Spleen (tissue), 11 donors: Measurements from ENCODE around the gene MYO5A. TPM values are rescaled to one million over a fixed set of nuclear protein-coding genes. Genes with fewer than 3 reads are reported as not detected.

Source experiments
- DNase-seq: peaks from one replicate; pipeline ENCODE4 v3.0.0-alpha.2; 2020
- H3K27ac ChIP-seq, 8 donors: fragments of 200-600 bp; sonication (generic) in 7 of 8; 1 replicate in 4 of 8; 2 replicates in 4 of 8; pipeline versions ENCODE4 v1.5.0 to v1.8.0; 2016 to 2021; ENCODE audit warnings: inconsistent platforms in 4 of 8, mild to moderate bottlenecking in 4 of 8, moderate library complexity in 1 of 8
- H3K27me3 ChIP-seq, 7 donors: fragments of 200-600 bp; sonication (generic) in 6 of 7; replicated peaks in 1 of 7; 1 replicate in 4 of 7; 2 replicates in 3 of 7; pipeline versions ENCODE4 v1.5.0 to v1.8.0; 2016 to 2021; ENCODE audit warnings: inconsistent platforms in 3 of 7, mild to moderate bottlenecking in 1 of 7
- H3K36me3 ChIP-seq, 6 donors: fragments of 200-600 bp; sonication (generic) in 5 of 6; 1 replicate in 4 of 6; 2 replicates in 2 of 6; pipeline versions ENCODE4 v1.5.0 to v1.8.0; 2016 to 2021; ENCODE audit warnings: inconsistent platforms in 2 of 6
- H3K4me1 ChIP-seq, 6 donors: fragments of 200-600 bp; sonication (generic) in 5 of 6; 1 replicate in 3 of 6; 2 replicates in 3 of 6; pipeline versions ENCODE4 v1.5.0 to v1.8.0; 2016 to 2021; ENCODE audit warnings: inconsistent platforms in 3 of 6
- H3K4me3 ChIP-seq, 8 donors: fragments of 200-600 bp; sonication (generic) in 7 of 8; 1 replicate in 4 of 8; 2 replicates in 4 of 8; pipeline versions ENCODE4 v1.5.0 to v1.8.0; 2016 to 2021; ENCODE audit warnings: inconsistent platforms in 4 of 8, mild to moderate bottlenecking in 4 of 8, moderate library complexity in 2 of 8
- H3K9me3 ChIP-seq, 8 donors: fragments of 200-600 bp; sonication (generic) in 7 of 8; 1 replicate in 4 of 8; 2 replicates in 4 of 8; pipeline versions ENCODE4 v1.5.0 to v1.8.0; 2016 to 2021; ENCODE audit warnings: inconsistent platforms in 4 of 8
- CTCF ChIP-seq, 11 experiments: fragments of 200-600 bp in 7 of 11; fragments of 450-650 bp in 4 of 11; sonication (generic) in 4 of 11; IDR thresholded peaks in 8 of 11; conservative IDR thresholded peaks in 3 of 11; 1 replicate in 7 of 11; 2 replicates in 4 of 11; pipeline versions ENCODE4 v1.4.0 to v1.8.0; 2016 to 2021; ENCODE audit warnings: antibody characterized with exemption in 11 of 11, inconsistent platforms in 4 of 11, mild to moderate bottlenecking in 1 of 11
- POLR2A ChIP-seq, 3 donors: fragments of 450-650 bp; IDR thresholded peaks; one replicate each; pipeline ENCODE4 v1.5.1; 2017; ENCODE audit warnings: antibody characterized with exemption in 3 of 3, mild to moderate bottlenecking in 1 of 3
- POLR2AphosphoS5 ChIP-seq, 3 donors: sonication (generic); formaldehyde crosslinking; IDR thresholded peaks; one replicate each; pipeline ENCODE4 v1.5.1; 2017; ENCODE audit warnings: antibody characterized with exemption in 3 of 3
- WGBS, 5 donors: extraction: QIAGEN DNeasy Blood & Tissue Kit in 3 of 5; methylation state at CpG; one replicate each; pipeline versions ENCODE4 v1.1.5 to v1.1.7; 2013 to 2018; 5-methylcytosine and 5-hydroxymethylcytosine counted together
- intact Hi-C: fragments of 100-400 bp; cut with DNase I; formaldehyde crosslinking; loops from one replicate; pipeline ENCODE4 v1.15.0; 2023; ENCODE audit warnings: low total_unique reads
- polyA plus RNA-seq, 3 donors: library from polyadenylated mRNA; stranded (reverse); fragments of 200-250 nt; gene quantifications; one replicate each; pipeline ENCODE4 v1.2.1, GENCODE V29; 2013
- total RNA-seq, 7 donors: library from RNA; depleted of rRNA in 3 of 7; stranded (reverse); fragments of >200 nt in 3 of 7; fragmentation: NEBNext Ultra II Directional in 4 of 7; extraction: Animal tissue kit (Norgen Biotek cat#: 25700) in 4 of 7; gene quantifications; one replicate each; pipeline versions ENCODE4 v1.1.0 to v1.2.1, GENCODE V29; 2016 to 2021
- donor health status: healthy with polysubstance abuse.
- donor health status: DM: no; HTN: no; CAD: no; lungs with moderate emphysema.
- donor health status: DM: no; HTN: no; CAD: no.
- donor health status: Bipolar disorder and iron deficiency.
- donor health status: healthy.
- donor health status: DM: no; HTN: no; CAD: no.
- donor health status: DM: yes; HTN: yes; CAD: no.

Gene MYO5A
- total and polyA plus RNA-seq, 10 donors: 4.7 to 48.3 (median 35.4) TPM

- 80 to 90% (median 84%) methylated on average over 7 of the region's 7 CpGs for WGBS, 5 donors
- intact Hi-C loops: no loop called here
Measured at GRCh38 chr15:52527196-52527910, 1.3 kb downstream of the MYO5A start.

DNA sequence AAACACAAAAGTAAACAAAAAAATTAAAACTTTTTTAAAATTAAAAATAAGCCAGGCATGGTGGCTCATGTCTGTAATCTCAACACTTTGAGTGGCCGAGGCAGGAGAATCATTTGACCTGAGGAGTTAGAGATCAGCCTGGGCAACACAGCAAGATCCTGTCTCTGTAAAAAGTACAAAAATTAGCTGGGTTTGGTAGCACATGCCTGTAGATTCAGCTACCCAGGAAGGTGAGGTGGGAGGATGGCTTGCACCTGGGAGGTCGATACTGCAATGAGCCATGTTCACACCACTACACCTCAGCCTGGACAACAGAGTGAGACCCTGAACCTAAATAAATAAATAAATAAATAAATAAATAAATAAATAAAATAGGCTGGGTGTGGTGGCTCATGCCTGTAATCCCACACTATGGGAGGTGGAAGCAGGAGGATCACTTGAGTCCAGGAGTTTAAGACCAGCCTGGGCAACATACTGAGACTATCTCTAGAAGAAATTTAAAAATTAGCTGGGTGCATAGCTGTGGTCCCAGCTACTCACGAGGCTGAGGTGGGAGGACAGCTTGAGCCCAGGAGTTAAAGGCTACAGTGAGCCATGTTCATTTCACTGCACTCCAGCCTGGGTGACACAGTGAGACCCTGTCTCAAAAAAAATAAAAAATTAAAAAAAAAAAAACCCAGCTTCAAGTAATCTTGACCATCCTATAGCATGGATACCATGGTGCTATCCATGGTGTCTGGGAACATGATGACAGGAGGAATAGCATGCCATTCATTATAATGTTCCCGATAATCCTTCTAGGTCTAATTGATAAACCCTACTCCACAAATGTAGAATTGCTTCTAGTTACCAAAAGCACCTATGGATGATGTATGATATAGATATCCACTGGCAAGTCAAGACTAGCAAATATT lies 4.2 kb downstream of the MYO5A start:
- WGBS, 5 donors: 92 to 98% (median 95%) methylated on average over 4 of the region's 4 CpGs
- DNase-seq: no peak
- Histone ChIP-seq H3K4me3 (no peak overlapping the region), H3K4me1 (peaks cover 0 to 94% (median 31%) of the 10 kb centered on the region in 6 donors), H3K36me3 (no peaks in the 10 kb centered on the region), H3K27me3 (no peaks in the 10 kb centered on the region), H3K27ac (no peak overlapping the region), H3K9me3 (no peaks in the 10 kb centered on the region)
- TF ChIP-seq POLR2AphosphoS5 (IDR thresholded peaks at IDR 0.05) (no peak), POLR2A (IDR thresholded peaks at IDR 0.05) (no peak), CTCF (IDR thresholded peaks at IDR 0.05 in 8 of 11, conservative IDR thresholded peaks at IDR 0.05 in 3 of 11) (no peak)
- intact Hi-C loops: no loop called here

More at GRCh38 chr15:52527196-52527910, 1.3 kb downstream of the MYO5A start:
- no peaks in the 10 kb centered on the region for H3K36me3 ChIP-seq
- TF ChIP-seq POLR2A (IDR thresholded peaks at IDR 0.05) (no peak), CTCF (IDR thresholded peaks at IDR 0.05 in 8 of 11, conservative IDR thresholded peaks at IDR 0.05 in 3 of 11) (no peak), POLR2AphosphoS5 (IDR thresholded peaks at IDR 0.05) (no peak)
- no peak for DNase-seq
- H3K27me3 ChIP-seq: peaks cover 0 to 12% (median 0%) of the 10 kb centered on the region in 7 donors
- H3K9me3 ChIP-seq: no peaks in the 10 kb centered on the region
- peak overlapping the region in 1 of 8 donors; percentile 93 for H3K27ac ChIP-seq
- H3K4me1 ChIP-seq: peaks cover 0 to 74% (median 35%) of the 10 kb centered on the region in 6 donors
- H3K4me3 ChIP-seq: peak overlapping the region in 5 of 8 donors; percentile 75 to 81 (median 77)

- TF ChIP-seq POLR2AphosphoS5 (IDR thresholded peaks at IDR 0.05) (no peak), POLR2A (IDR thresholded peaks at IDR 0.05) (no peak), CTCF (IDR thresholded peaks at IDR 0.05 in 8 of 11, conservative IDR thresholded peaks at IDR 0.05 in 3 of 11) (no peak)
- no peak for DNase-seq
- Histone ChIP-seq H3K4me3 (no peak overlapping the region), H3K9me3 (no peaks in the 10 kb centered on the region), H3K27me3 (no peaks in the 10 kb centered on the region), H3K36me3 (no peaks in the 10 kb centered on the region), H3K4me1 (peaks cover 3 to 98% (median 34%) of the 10 kb centered on the region in 6 donors), H3K27ac (no peak overlapping the region)
- WGBS, 5 donors: 65 to 82% (median 70%) methylated on average over 4 to 5 of the region's 5 CpGs
- intact Hi-C loops: no loop called here
Measured at GRCh38 chr15:52523647-52524046, 5.0 kb downstream of the MYO5A start.

DNA sequence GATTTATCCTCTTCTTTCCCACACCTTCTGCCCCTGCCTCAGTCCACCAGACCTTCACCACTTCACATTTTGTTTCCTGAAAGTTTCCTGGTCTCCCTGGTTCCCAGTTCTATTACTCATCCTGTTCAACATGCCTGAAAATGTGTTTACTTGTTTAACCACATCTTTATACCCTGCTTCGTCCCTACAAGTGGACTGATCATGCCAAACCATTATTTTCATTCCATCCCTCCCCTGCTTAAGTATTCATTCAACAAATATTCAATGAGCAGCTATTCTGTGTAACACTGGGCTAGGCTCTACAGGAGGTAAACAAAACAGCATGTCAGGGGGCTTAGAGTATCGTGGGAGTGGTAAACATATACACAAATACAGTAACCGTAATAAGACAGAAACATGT lies 5.5 kb downstream of the MYO5A start:
- no peaks in the 10 kb centered on the region for H3K36me3 ChIP-seq
- WGBS, 5 donors: 84 to 92% (median 87%) methylated on average over 3 of the region's 3 CpGs
- peaks cover 5 to 99% (median 37%) of the 10 kb centered on the region in 6 donors for H3K4me1 ChIP-seq
- H3K4me3 ChIP-seq: no peak overlapping the region
- no peaks in the 10 kb centered on the region for H3K27me3 ChIP-seq
- no peaks in the 10 kb centered on the region for H3K9me3 ChIP-seq
- intact Hi-C loops: no loop called here
- no peak for DNase-seq
- no peak overlapping the region for H3K27ac ChIP-seq
- no peak for TF ChIP-seq POLR2AphosphoS5 (IDR thresholded peaks at IDR 0.05)
- TF ChIP-seq CTCF (IDR thresholded peaks at IDR 0.05 in 8 of 11, conservative IDR thresholded peaks at IDR 0.05 in 3 of 11): no peak
- TF ChIP-seq POLR2A (IDR thresholded peaks at IDR 0.05): no peak
